ENCODE measurements around the gene CFP. TPM values are rescaled to one million over a fixed set of nuclear protein-coding genes. Genes with fewer than 3 reads are reported as not detected.

The CFP gene
- total RNA-seq, 1 experiment from 2014 or later, result 0.48 TPM

- H3K4me3 ChIP-seq, result no peak overlapping the region
- H3K27ac ChIP-seq, result no peak overlapping the region
- no TSS peak for BruUV-seq (replicated peaks)
- H3K27me3 ChIP-seq (ENCODE audit: insufficient read depth, low read depth), result no peaks in the 10 kb centered on the region
- H3F3A ChIP-seq (ENCODE audit: insufficient read depth, low read depth), result no peaks in the 10 kb centered on the region
- ChIA-PET CTCF (no interaction called here), POLR2A (ENCODE audit: unreplicated experiment) (no interaction called here)
- H4K20me1 ChIP-seq (ENCODE audit: insufficient read depth), result no peaks in the 10 kb centered on the region
- H2AFZ ChIP-seq, result no peak overlapping the region
- intact Hi-C loops (cut with micrococcal nuclease; ENCODE audit: unreplicated experiment), result no loop called here
- H3K36me3 ChIP-seq (ENCODE audit: low read depth), result no peaks in the 10 kb centered on the region
- H3K4me1 ChIP-seq (replicated peaks; ENCODE audit: insufficient read depth), result no peaks in the 10 kb centered on the region
- no peak for TF ChIP-seq CTCF (conservative IDR thresholded peaks at IDR 0.05)
- TF ChIP-seq EZH2 (IDR thresholded peaks at IDR 0.05; ENCODE audit: low read depth), result no peak
- H3K9me3 ChIP-seq (ENCODE audit: insufficient read depth, low read depth), result no peaks in the 10 kb centered on the region
- no peak for DNase-seq
- H3K4me2 ChIP-seq, result no peak overlapping the region
- H3K79me2 ChIP-seq (ENCODE audit: low read depth), result no peaks in the 10 kb centered on the region
- no peaks in the 10 kb centered on the region for H3K9me2 ChIP-seq (ENCODE audit: insufficient read depth)
These were observed 17.3 kb downstream of the CFP start for GRCh38 chrX:47612418-47612817.

- no peaks in the 10 kb centered on the region for H3K9me2 ChIP-seq (ENCODE audit: insufficient read depth)
- no peaks in the 10 kb centered on the region for H3K9me3 ChIP-seq (ENCODE audit: insufficient read depth, low read depth)
- BruUV-seq (replicated peaks), result no TSS peak
- DNase-seq, result no peak
- no peaks in the 10 kb centered on the region for H3F3A ChIP-seq (ENCODE audit: insufficient read depth, low read depth)
- no peak overlapping the region for H3K27ac ChIP-seq
- ChIA-PET CTCF (no interaction called here), POLR2A (ENCODE audit: unreplicated experiment) (no interaction called here)
- intact Hi-C loops (cut with micrococcal nuclease; ENCODE audit: unreplicated experiment), result no loop called here
- no peaks in the 10 kb centered on the region for H3K4me1 ChIP-seq (replicated peaks; ENCODE audit: insufficient read depth)
- H3K27me3 ChIP-seq (ENCODE audit: insufficient read depth, low read depth), result no peaks in the 10 kb centered on the region
- H3K36me3 ChIP-seq (ENCODE audit: low read depth), result no peaks in the 10 kb centered on the region
- H3K4me2 ChIP-seq, result no peak overlapping the region
- H4K20me1 ChIP-seq (ENCODE audit: insufficient read depth), result no peaks in the 10 kb centered on the region
- no peaks in the 10 kb centered on the region for H3K79me2 ChIP-seq (ENCODE audit: low read depth)
- no peak for TF ChIP-seq EZH2 (IDR thresholded peaks at IDR 0.05; ENCODE audit: low read depth)
- no peak for TF ChIP-seq CTCF (conservative IDR thresholded peaks at IDR 0.05)
- H3K4me3 ChIP-seq, result no peak overlapping the region
- H2AFZ ChIP-seq, result no peak overlapping the region
These were observed 17.8 kb downstream of the CFP start for GRCh38 chrX:47611926-47612325.

GRCh38 chrX:47611489-47611888 is 18.2 kb downstream of the CFP start:
- Histone ChIP-seq H3K4me3 (no peak overlapping the region), H3K27ac (no peak overlapping the region), H3K4me1 (replicated peaks; ENCODE audit: insufficient read depth) (no peaks in the 10 kb centered on the region), H4K20me1 (ENCODE audit: insufficient read depth) (no peaks in the 10 kb centered on the region), H3K79me2 (ENCODE audit: low read depth) (no peaks in the 10 kb centered on the region), H2AFZ (no peak overlapping the region), H3K27me3 (ENCODE audit: insufficient read depth, low read depth) (no peaks in the 10 kb centered on the region), H3F3A (ENCODE audit: insufficient read depth, low read depth) (no peaks in the 10 kb centered on the region), H3K9me2 (ENCODE audit: insufficient read depth) (no peaks in the 10 kb centered on the region), H3K9me3 (ENCODE audit: insufficient read depth, low read depth) (no peaks in the 10 kb centered on the region), H3K36me3 (ENCODE audit: low read depth) (no peaks in the 10 kb centered on the region), H3K4me2 (no peak overlapping the region)
- POLR2A ChIA-PET (ENCODE audit: unreplicated experiment), result no interaction called here
- DNase-seq, result no peak
- CTCF ChIA-PET, result no interaction called here
- TF ChIP-seq EZH2 (IDR thresholded peaks at IDR 0.05; ENCODE audit: low read depth), result no peak
- no peak for TF ChIP-seq CTCF (conservative IDR thresholded peaks at IDR 0.05)
- intact Hi-C loops (cut with micrococcal nuclease; ENCODE audit: unreplicated experiment), result no loop called here
- no TSS peak for BruUV-seq (replicated peaks)

Measured in PC-9 (cell line).